Gastrocnemius medialis (tissue), 4 donors: ENCODE results near the gene SERINC5. TPM values are rescaled to one million over a fixed set of nuclear protein-coding genes. Genes with fewer than 3 reads are reported as not detected.

Source experiments
- ATAC-seq, 2 donors: fragments of 150-250 bp; one replicate each; pipeline ENCODE4 v1.9.1; 2016
- DNase-seq, 2 donors: peaks; one replicate each; pipeline ENCODE4 v3.0.0-alpha.2; 2019
- H3K27ac ChIP-seq, 4 donors: fragments of 200-600 bp; sonication (generic); 1 replicate in 1 of 4; 2 replicates in 3 of 4; pipeline ENCODE4 v1.5.1; 2016 to 2018; ENCODE audit warnings: mild to moderate bottlenecking in 2 of 4, moderate library complexity in 1 of 4
- H3K27me3 ChIP-seq, 3 donors: fragments of 200-600 bp; sonication (generic) in 2 of 3; 1 replicate in 1 of 3; 2 replicates in 2 of 3; pipeline versions ENCODE4 v1.5.1 to v1.6.0; 2016 to 2019; ENCODE audit warnings: mild to moderate bottlenecking in 1 of 3, moderate library complexity in 1 of 3
- H3K36me3 ChIP-seq, 2 donors: fragments of 200-600 bp; sonication (generic) in 1 of 2; one replicate each; pipeline ENCODE4 v1.5.1; 2017 to 2018
- H3K4me1 ChIP-seq, 2 donors: fragments of 200-600 bp; sonication (generic) in 1 of 2; one replicate each; pipeline ENCODE4 v1.5.1; 2016 to 2017; ENCODE audit warnings: mild to moderate bottlenecking in 2 of 2
- H3K4me3 ChIP-seq, 4 donors: fragments of 200-600 bp; sonication (generic) in 3 of 4; 1 replicate in 1 of 4; 2 replicates in 3 of 4; pipeline ENCODE4 v1.5.1; 2016 to 2019; ENCODE audit warnings: mild to moderate bottlenecking in 2 of 4
- H3K9me3 ChIP-seq, 3 donors: fragments of 200-600 bp; sonication (generic) in 2 of 3; 1 replicate in 1 of 3; 2 replicates in 2 of 3; pipeline ENCODE4 v1.5.1; 2016 to 2019
- POLR2A ChIP-seq, 2 donors: fragments of 450-650 bp; IDR thresholded peaks; one replicate each; pipeline ENCODE4 v1.6.1; 2017; ENCODE audit warnings: antibody characterized with exemption in 2 of 2, mild to moderate bottlenecking in 2 of 2, moderate library complexity in 2 of 2
- in situ Hi-C, 4 donors: fragments of 200-750 bp; cut with MboI; loops; one replicate each; pipeline versions ENCODE4 v1.15.0 to v1.8.0; 2017; ENCODE audit warnings: low sequenced_read_pairs in 4 of 4
- intact Hi-C: fragments of 100-400 bp; cut with DNase I; formaldehyde crosslinking; loops from one replicate; pipeline ENCODE4 v1.15.1; 2023; ENCODE audit warnings: low total_unique reads
- total RNA-seq, 4 donors: library from RNA; depleted of rRNA; stranded (reverse); fragments of >200 nt; gene quantifications; one replicate each; pipeline versions ENCODE4 v1.1.0 to v1.2.3, GENCODE V29; 2016
- TF ChIP-seq, protein P1 (sequence below), 5 experiments: fragments of 450-650 bp in 3 of 5; fragments of 200-600 bp in 2 of 5; sonication (generic) in 2 of 5; IDR thresholded peaks in 4 of 5; conservative IDR thresholded peaks in 1 of 5; 1 replicate in 4 of 5; 2 replicates in 1 of 5; pipeline ENCODE4 v1.5.1; 2016 to 2019; ENCODE audit warnings: antibody characterized with exemption in 5 of 5, mild to moderate bottlenecking in 3 of 5, moderate library complexity in 3 of 5

SERINC5 gene
- total RNA-seq, 4 donors from 2014 or later = 1.4 to 5.3 (median 3.0) TPM

DNA sequence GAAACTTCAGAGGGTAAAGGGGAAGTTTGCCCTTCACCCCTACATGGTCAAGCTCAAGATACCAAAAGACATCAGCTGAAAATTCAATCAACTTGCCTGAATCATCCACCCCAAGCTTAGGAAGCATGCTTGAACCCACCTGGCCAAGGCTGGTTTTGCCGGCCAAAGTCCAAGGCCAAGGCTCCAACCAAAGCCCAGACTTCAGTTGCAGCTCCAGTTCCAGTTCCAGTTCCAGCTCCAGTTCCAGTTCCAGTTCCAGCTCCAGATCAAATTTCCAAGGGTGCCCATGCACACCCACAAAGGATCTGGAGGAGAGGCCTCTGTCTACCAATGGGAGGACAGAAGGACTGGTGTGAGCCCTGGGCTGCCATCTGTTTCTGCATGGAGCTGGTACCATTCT, 4.6 kb upstream of the SERINC5 start:
- Histone ChIP-seq H3K27ac (no peak overlapping the region), H3K4me3 (no peak overlapping the region), H3K36me3 (no peaks in the 10 kb centered on the region), H3K4me1 (peaks cover 0 to 15% of the 10 kb centered on the region in 2 donors), H3K9me3 (no peaks in the 10 kb centered on the region), H3K27me3 (no peaks in the 10 kb centered on the region)
- ATAC-seq = no peak
- intact Hi-C loops = no loop called here
- in situ Hi-C loops = no loop called here
- TF ChIP-seq, protein P1, sequence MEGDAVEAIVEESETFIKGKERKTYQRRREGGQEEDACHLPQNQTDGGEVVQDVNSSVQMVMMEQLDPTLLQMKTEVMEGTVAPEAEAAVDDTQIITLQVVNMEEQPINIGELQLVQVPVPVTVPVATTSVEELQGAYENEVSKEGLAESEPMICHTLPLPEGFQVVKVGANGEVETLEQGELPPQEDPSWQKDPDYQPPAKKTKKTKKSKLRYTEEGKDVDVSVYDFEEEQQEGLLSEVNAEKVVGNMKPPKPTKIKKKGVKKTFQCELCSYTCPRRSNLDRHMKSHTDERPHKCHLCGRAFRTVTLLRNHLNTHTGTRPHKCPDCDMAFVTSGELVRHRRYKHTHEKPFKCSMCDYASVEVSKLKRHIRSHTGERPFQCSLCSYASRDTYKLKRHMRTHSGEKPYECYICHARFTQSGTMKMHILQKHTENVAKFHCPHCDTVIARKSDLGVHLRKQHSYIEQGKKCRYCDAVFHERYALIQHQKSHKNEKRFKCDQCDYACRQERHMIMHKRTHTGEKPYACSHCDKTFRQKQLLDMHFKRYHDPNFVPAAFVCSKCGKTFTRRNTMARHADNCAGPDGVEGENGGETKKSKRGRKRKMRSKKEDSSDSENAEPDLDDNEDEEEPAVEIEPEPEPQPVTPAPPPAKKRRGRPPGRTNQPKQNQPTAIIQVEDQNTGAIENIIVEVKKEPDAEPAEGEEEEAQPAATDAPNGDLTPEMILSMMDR (IDR thresholded peaks at IDR 0.05 in 4 of 5, conservative IDR thresholded peaks at IDR 0.05 in 1 of 5) = no peak
- TF ChIP-seq POLR2A (IDR thresholded peaks at IDR 0.05) = no peak
- DNase-seq = no peak

DNA sequence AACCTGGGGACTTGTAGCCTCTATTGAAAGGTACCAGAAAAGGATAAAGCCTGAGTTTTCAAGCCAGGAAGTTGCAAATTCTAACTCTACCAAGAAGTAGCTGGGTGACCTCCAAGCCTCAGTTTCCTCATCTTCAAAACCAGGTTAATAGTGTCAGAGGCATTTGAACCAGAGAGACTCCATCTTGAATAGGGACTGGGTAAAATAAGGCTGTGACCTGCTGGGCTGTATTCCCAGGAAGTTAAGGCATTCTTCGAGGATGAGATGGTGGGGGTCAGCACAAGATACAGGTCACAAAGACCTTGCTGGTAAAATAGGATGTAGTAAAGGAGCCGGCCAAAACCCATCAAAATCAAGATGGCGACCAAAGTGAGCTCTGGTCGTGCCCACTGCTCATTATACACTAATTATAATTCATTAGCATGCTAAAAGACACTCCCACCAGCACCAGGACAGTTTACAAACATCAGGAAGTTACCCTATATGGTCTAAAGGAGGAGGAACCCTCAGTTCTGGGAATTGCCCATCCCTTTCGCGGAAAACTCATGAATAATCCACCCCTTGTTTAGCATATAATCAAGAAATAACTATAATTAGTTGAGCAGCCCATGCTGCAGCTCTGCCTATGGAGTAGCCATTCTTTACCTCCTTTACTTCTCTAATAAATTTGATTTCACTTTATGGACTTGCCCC, 3.8 kb upstream of the SERINC5 start:
- in situ Hi-C loops (loop anchor here in 1 of 4 donors (10.0 kb wide), 1 partner anchor 145 kb away; the partner anchor contains the start of gene ZFYVE16), intact Hi-C loops (loop anchor here (5.0 to 10.0 kb wide), 4 partner anchors 148 to 1022 kb away; partner anchors contain the start of genes JMY and ZFYVE16)
- Histone ChIP-seq H3K36me3 (no peaks in the 10 kb centered on the region), H3K4me3 (no peak overlapping the region), H3K27me3 (no peaks in the 10 kb centered on the region), H3K27ac (no peak overlapping the region), H3K4me1 (peaks cover 6 to 15% of the 10 kb centered on the region in 2 donors), H3K9me3 (no peaks in the 10 kb centered on the region)
- TF ChIP-seq, protein P1 (IDR thresholded peaks at IDR 0.05 in 4 of 5, conservative IDR thresholded peaks at IDR 0.05 in 1 of 5) = no peak
- no peak for TF ChIP-seq POLR2A (IDR thresholded peaks at IDR 0.05)
- ATAC-seq = no peak
- no peak for DNase-seq

DNA sequence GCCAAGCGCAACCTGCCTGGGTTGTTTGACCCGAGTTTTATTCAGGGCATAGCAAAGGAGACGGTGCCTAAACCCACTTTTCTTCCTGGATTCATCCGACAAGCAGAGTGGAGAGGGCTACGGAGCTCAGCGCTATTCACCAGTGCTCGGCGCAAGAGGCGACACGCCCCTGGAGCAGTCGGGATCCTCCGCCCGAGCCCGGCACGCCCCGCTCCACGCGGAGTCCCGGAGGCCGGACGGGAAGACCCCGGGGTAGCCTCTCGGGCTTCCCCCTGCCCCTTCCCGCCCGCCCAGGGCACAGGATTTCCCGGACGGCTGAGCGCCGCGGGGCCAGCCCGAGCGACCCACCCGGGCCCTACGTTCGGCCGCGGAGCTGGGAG, 427 bp downstream of the SERINC5 start:
- intact Hi-C loops = loop anchor here (2.0 to 10.0 kb wide), 5 partner anchors 39 to 1018 kb away; partner anchors contain the start of genes JMY and ZFYVE16
- in situ Hi-C loops = loop anchor here in 1 of 4 donors (10.0 kb wide), 1 partner anchor 149 kb away; the partner anchor contains the start of gene ZFYVE16
- peaks cover 9 to 15% of the 10 kb centered on the region in 2 donors for H3K4me1 ChIP-seq

DNA sequence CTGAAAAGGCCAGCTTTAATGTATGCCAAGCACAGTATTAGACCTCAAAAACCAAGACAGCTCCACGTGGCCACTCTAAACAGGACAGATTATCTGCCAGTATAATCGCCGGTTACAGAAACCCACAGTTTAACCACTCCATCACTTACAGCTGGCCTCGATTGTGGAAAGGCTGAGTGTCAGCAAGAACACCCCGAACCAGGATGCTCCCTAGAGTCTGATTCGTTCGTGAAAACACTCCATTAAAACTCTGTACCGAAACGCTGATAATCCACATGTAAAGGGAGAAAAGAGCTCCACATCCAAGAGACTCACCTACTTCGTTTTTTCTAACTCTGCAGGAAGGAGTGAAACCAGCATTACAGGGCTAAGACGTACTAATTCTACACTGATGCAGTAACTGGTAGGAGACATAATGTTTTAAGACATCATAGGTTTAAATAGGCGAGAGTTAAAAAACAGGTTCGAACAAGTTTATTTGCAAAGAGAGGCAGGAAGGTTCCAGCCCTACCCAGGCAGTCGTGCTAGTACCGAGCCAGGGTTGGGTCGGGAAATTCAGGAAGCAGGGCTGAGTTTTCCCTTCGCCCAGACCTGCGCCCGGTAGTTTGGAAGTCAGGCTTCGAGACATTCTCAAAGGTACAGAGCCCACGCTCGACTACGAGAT, 949 bp downstream of the SERINC5 start:
- no peak for DNase-seq
- Histone ChIP-seq H3K4me1 (peaks cover 9 to 15% of the 10 kb centered on the region in 2 donors), H3K27ac (peak overlapping the region; percentile 87 to 94 (median 91)), H3K4me3 (peak overlapping the region; percentile 76 to 95 (median 82)), H3K27me3 (no peaks in the 10 kb centered on the region), H3K36me3 (no peaks in the 10 kb centered on the region), H3K9me3 (no peaks in the 10 kb centered on the region)
- no peak for TF ChIP-seq POLR2A (IDR thresholded peaks at IDR 0.05)
- TF ChIP-seq, protein P1 (IDR thresholded peaks at IDR 0.05 in 4 of 5, conservative IDR thresholded peaks at IDR 0.05 in 1 of 5) = no peak
- peak; percentile 2 to 4 for ATAC-seq
- in situ Hi-C loops = loop anchor here in 1 of 4 donors (10.0 kb wide), 1 partner anchor 150 kb away; the partner anchor contains the start of gene ZFYVE16
- intact Hi-C loops = loop anchor here (2.0 to 10.0 kb wide), 5 partner anchors 38 to 1018 kb away; partner anchors contain the start of genes JMY and ZFYVE16

More for the DNA sequence above, 427 bp downstream of the SERINC5 start:
- no peaks in the 10 kb centered on the region for H3K36me3 ChIP-seq
- no peaks in the 10 kb centered on the region for H3K27me3 ChIP-seq
- DNase-seq = peak; percentile 16 to 41
- H3K4me3 ChIP-seq = peak overlapping the region; percentile 76 to 95 (median 82)
- H3K27ac ChIP-seq = peak overlapping the region; percentile 87 to 94 (median 91)
- no peak for TF ChIP-seq POLR2A (IDR thresholded peaks at IDR 0.05)
- TF ChIP-seq, protein P1 (IDR thresholded peaks at IDR 0.05 in 4 of 5, conservative IDR thresholded peaks at IDR 0.05 in 1 of 5) = no peak
- ATAC-seq = peak; percentile 55 to 57
- no peaks in the 10 kb centered on the region for H3K9me3 ChIP-seq
